Measurements from ENCODE around the gene HES3.

HES3 gene

GRCh38 chr1:6234502-6235295 lies 9.3 kb upstream of the HES3 start:
- peak; percentile 30 for DNase-seq (ENCODE audit: low read depth)
- peak overlapping the region; percentile 95 for H3K4me3 ChIP-seq (ENCODE audit: low read depth, low read length)
- no peak for TF ChIP-seq CTCF (IDR thresholded peaks at IDR 0.05; ENCODE audit: insufficient read depth, low read depth, low read length, missing control alignments)

- peak; percentile 38 for DNase-seq (ENCODE audit: low read depth)
Measured at GRCh38 chr1:6235296-6235677, 8.7 kb upstream of the HES3 start.

GRCh38 chr1:6237093-6237492 lies 6.9 kb upstream of the HES3 start:
- no peak for DNase-seq (ENCODE audit: low read depth)
- TF ChIP-seq CTCF (IDR thresholded peaks at IDR 0.05; ENCODE audit: insufficient read depth, low read depth, low read length, missing control alignments), result no peak
- H3K4me3 ChIP-seq (ENCODE audit: low read depth, low read length), result no peak overlapping the region

More at GRCh38 chr1:6235296-6235677, 8.7 kb upstream of the HES3 start:
- TF ChIP-seq CTCF (IDR thresholded peaks at IDR 0.05; ENCODE audit: insufficient read depth, low read depth, low read length, missing control alignments), result no peak
- H3K4me3 ChIP-seq (ENCODE audit: low read depth, low read length), result peak overlapping the region; percentile 95

- TF ChIP-seq CTCF (IDR thresholded peaks at IDR 0.05; ENCODE audit: insufficient read depth, low read depth, low read length, missing control alignments), result no peak
- DNase-seq (ENCODE audit: low read depth), result no peak
- H3K4me3 ChIP-seq (ENCODE audit: low read depth, low read length), result no peak overlapping the region
Measured at GRCh38 chr1:6239213-6239752, 4.7 kb upstream of the HES3 start.

- TF ChIP-seq CTCF (IDR thresholded peaks at IDR 0.05; ENCODE audit: insufficient read depth, low read depth, low read length, missing control alignments), result no peak
Measured at GRCh38 chr1:6239950-6240768, 3.8 kb upstream of the HES3 start.

GRCh38 chr1:6241107-6241886 lies 2.7 kb upstream of the HES3 start:
- no peak for DNase-seq (ENCODE audit: low read depth)
- H3K4me3 ChIP-seq (ENCODE audit: low read depth, low read length), result no peak overlapping the region
- TF ChIP-seq CTCF (IDR thresholded peaks at IDR 0.05; ENCODE audit: insufficient read depth, low read depth, low read length, missing control alignments), result no peak

More at GRCh38 chr1:6239950-6240768, 3.8 kb upstream of the HES3 start:
- DNase-seq (ENCODE audit: low read depth), result no peak
- H3K4me3 ChIP-seq (ENCODE audit: low read depth, low read length), result no peak overlapping the region

Data from GM12865 (cell line).